HG03139 (cell line): ENCODE measurements around the gene PSMG3.

Experiments used
- ATAC-seq: cut with Tn5 transposase; IDR thresholded peaks from one replicate; pipeline ENCODE4 v1.9.1; 2021; ENCODE audit not compliant: unreplicated experiment

The PSMG3 gene

GRCh38 chr7:1580422-1581030 is 10.7 kb upstream of the PSMG3 start:
- ATAC-seq: no peak

- ATAC-seq: no peak
Observed at GRCh38 chr7:1579481-1580421, 9.9 kb upstream of the PSMG3 start.

- ATAC-seq: no peak
Observed at GRCh38 chr7:1578513-1578912, 8.7 kb upstream of the PSMG3 start.

- ATAC-seq: no peak
Observed at GRCh38 chr7:1576521-1577253, 6.9 kb upstream of the PSMG3 start.

- no peak for ATAC-seq
Observed at GRCh38 chr7:1575809-1576208, 6.0 kb upstream of the PSMG3 start.

- ATAC-seq: no peak
Observed at GRCh38 chr7:1572111-1572822, 2.4 kb upstream of the PSMG3 start.

- ATAC-seq: no peak
Observed at GRCh38 chr7:1569440-1569832, 396 bp downstream of the PSMG3 start.

GRCh38 chr7:1569016-1569415 is 816 bp downstream of the PSMG3 start:
- no peak for ATAC-seq

GRCh38 chr7:1567896-1568510 is 1.8 kb downstream of the PSMG3 start:
- ATAC-seq: no peak

GRCh38 chr7:1567049-1567771 is 2.6 kb downstream of the PSMG3 start:
- ATAC-seq: no peak

- no peak for ATAC-seq
Observed at GRCh38 chr7:1566687-1567048, 3.2 kb downstream of the PSMG3 start.

GRCh38 chr7:1564603-1565022 is 5.2 kb downstream of the PSMG3 start:
- no peak for ATAC-seq

- no peak for ATAC-seq
Observed at GRCh38 chr7:1563981-1564602, 5.7 kb downstream of the PSMG3 start.

- no peak for ATAC-seq
Observed at GRCh38 chr7:1562597-1563051, 7.2 kb downstream of the PSMG3 start.

- no peak for ATAC-seq
Observed at GRCh38 chr7:1562116-1562515, 7.7 kb downstream of the PSMG3 start.

- no peak for ATAC-seq
Observed at GRCh38 chr7:1561036-1561940, 8.5 kb downstream of the PSMG3 start.

- no peak for ATAC-seq
Observed at GRCh38 chr7:1560620-1561031, 9.2 kb downstream of the PSMG3 start.
